ENCODE results near the gene RPS15. TPM values are rescaled to one million over a fixed set of nuclear protein-coding genes. Genes with fewer than 3 reads are reported as not detected.
A peak's percentile ranks its signal among the peaks of the same experiment; 100 is the strongest.

The RPS15 gene
- total RNA-seq, 1 experiment from 2014 or later, result 1,696 TPM

DNA sequence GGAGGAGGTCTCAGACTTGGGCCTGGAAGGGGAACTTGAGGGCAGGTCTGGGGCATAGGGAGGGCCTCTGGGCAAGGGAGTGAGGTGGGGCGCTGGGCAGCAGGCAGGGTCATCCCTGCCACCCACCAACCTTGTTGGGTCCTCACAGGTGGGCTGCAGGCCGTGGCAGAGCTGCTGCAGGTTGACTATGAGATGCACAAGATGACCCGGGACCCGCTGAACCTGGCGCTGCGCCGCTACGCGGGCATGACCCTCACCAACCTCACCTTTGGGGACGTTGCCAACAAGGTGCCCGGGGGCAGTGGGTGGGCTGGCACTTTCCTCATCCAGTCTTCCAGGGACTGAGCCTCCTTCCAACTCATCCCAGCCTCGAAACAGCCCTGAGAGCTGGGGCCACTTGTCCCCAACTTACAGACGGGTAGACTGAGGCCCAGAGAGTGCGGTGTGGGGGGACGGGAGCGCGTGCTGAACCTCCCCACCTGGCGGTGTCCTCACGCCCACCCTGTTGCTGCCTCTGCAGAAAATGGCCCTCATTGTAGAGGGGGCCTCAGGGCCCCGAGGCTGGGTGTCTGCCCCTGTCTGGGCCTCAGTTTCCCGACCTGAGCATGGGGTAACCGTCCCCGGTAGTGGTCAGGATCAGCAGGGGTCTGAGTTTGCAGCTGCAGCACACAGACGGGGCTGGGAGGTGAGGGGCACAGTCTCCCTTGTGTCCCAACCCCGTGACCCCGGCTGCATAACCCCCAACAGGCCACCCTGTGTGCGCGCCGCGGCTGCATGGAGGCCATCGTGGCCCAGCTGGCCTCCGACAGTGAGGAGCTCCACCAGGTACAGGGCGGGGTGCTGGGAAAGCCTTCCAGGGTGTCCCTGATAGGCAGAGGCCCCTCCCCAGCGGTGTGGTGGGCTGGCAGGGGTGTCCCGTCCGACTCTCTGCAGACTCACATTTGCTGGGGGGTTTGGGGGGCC, 22.1 kb downstream of the RPS15 start:
- POLR2A ChIA-PET (ENCODE audit: low non-redundant PET), result no interaction called here
- no TSS peak for BruUV-seq (replicated peaks)
- Histone ChIP-seq H3K27me3 (replicated peaks; ENCODE audit: insufficient read depth, low read depth, low read length, poor library complexity) (no peaks in the 10 kb centered on the region), H3K4me1 (ENCODE audit: insufficient read depth, low read length, poor library complexity, severe bottlenecking) (peaks cover 18% of the 10 kb centered on the region), H3K9me3 (ENCODE audit: low read depth, low read length, poor library complexity, severe bottlenecking) (no peaks in the 10 kb centered on the region), H3K4me3 (ENCODE audit: low read depth, low read length, poor library complexity, severe bottlenecking) (no peak overlapping the region), H3K36me3 (ENCODE audit: insufficient read depth, low read length, poor library complexity, severe bottlenecking) (no peaks in the 10 kb centered on the region), H3K27ac (ENCODE audit: low read depth, low read length, poor library complexity, severe bottlenecking) (no peak overlapping the region)
- intact Hi-C loops (cut with micrococcal nuclease; ENCODE audit: unreplicated experiment), result no loop called here
- no peak for DNase-seq (ENCODE audit: low spot score)
- TF ChIP-seq EZH2 (IDR thresholded peaks at IDR 0.05; ENCODE audit: borderline replicate concordance, low read depth, low read length, poor library complexity, severe bottlenecking) (no peak), CTCF (conservative IDR thresholded peaks at IDR 0.05; ENCODE audit: low read depth, low read length) (no peak)
- CTCF ChIA-PET, result no interaction called here

DNA sequence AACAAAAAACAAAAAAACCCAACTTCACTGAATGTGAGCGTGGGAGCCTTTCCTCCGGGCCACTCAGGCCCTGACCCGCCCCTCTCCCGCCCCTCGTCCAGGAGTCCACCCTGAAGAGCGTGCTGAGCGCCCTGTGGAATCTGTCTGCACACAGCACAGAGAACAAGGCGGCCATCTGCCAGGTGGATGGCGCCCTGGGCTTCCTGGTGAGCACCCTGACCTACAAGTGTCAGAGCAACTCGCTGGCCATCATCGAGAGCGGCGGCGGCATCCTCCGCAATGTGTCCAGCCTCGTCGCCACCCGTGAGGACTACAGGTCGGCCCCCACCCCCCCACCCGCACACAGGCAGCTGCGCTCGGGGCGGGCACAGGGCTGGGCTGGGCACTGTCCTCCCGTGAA, 23.7 kb downstream of the RPS15 start:
- peaks cover 12% of the 10 kb centered on the region for H3K27me3 ChIP-seq (replicated peaks; ENCODE audit: insufficient read depth, low read depth, low read length, poor library complexity)
- ChIA-PET CTCF (interaction anchor here (0.7 kb wide), 1 partner anchor 12 kb away, joined by 4 read pairs; no protein-coding TSS in a partner anchor), POLR2A (ENCODE audit: low non-redundant PET) (no interaction called here)
- no peak overlapping the region for H3K27ac ChIP-seq (ENCODE audit: low read depth, low read length, poor library complexity, severe bottlenecking)
- no peak for DNase-seq (ENCODE audit: low spot score)
- BruUV-seq (replicated peaks), result no TSS peak
- H3K4me1 ChIP-seq (ENCODE audit: insufficient read depth, low read length, poor library complexity, severe bottlenecking), result peaks cover 2% of the 10 kb centered on the region
- intact Hi-C loops (cut with micrococcal nuclease; ENCODE audit: unreplicated experiment), result no loop called here
- TF ChIP-seq EZH2 (IDR thresholded peaks at IDR 0.05; ENCODE audit: borderline replicate concordance, low read depth, low read length, poor library complexity, severe bottlenecking), result no peak
- no peak for TF ChIP-seq CTCF (conservative IDR thresholded peaks at IDR 0.05; ENCODE audit: low read depth, low read length)
- H3K4me3 ChIP-seq (ENCODE audit: low read depth, low read length, poor library complexity, severe bottlenecking), result no peak overlapping the region
- no peaks in the 10 kb centered on the region for H3K36me3 ChIP-seq (ENCODE audit: insufficient read depth, low read length, poor library complexity, severe bottlenecking)
- H3K9me3 ChIP-seq (ENCODE audit: low read depth, low read length, poor library complexity, severe bottlenecking), result no peaks in the 10 kb centered on the region

DNA sequence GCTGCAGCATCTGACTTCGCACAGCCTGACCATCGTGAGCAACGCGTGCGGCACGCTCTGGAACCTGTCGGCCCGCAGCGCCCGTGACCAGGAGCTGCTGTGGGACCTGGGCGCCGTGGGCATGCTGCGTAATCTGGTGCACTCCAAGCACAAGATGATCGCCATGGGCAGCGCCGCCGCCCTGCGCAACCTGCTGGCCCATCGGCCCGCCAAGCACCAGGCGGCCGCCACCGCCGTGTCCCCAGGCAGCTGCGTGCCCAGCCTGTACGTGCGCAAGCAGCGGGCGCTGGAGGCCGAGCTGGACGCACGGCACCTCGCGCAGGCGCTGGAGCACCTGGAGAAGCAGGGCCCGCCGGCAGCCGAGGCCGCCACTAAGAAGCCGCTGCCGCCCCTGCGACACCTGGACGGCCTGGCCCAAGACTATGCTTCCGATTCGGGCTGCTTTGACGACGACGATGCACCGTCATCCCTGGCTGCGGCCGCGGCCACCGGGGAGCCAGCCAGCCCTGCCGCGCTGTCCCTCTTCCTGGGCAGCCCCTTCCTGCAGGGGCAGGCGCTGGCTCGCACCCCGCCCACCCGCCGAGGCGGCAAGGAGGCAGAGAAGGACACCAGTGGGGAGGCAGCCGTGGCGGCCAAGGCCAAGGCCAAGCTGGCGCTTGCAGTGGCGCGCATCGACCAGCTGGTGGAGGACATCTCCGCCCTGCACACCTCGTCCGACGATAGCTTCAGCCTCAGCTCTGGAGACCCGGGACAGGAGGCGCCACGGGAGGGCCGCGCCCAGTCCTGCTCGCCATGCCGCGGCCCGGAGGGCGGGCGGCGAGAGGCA, 27.2 kb downstream of the RPS15 start:
- Histone ChIP-seq H3K27me3 (replicated peaks; ENCODE audit: insufficient read depth, low read depth, low read length, poor library complexity) (peaks cover 45% of the 10 kb centered on the region), H3K4me1 (ENCODE audit: insufficient read depth, low read length, poor library complexity, severe bottlenecking) (peaks cover 12% of the 10 kb centered on the region), H3K27ac (ENCODE audit: low read depth, low read length, poor library complexity, severe bottlenecking) (no peak overlapping the region), H3K4me3 (ENCODE audit: low read depth, low read length, poor library complexity, severe bottlenecking) (no peak overlapping the region), H3K9me3 (ENCODE audit: low read depth, low read length, poor library complexity, severe bottlenecking) (no peaks in the 10 kb centered on the region), H3K36me3 (ENCODE audit: insufficient read depth, low read length, poor library complexity, severe bottlenecking) (no peaks in the 10 kb centered on the region)
- no TSS peak for BruUV-seq (replicated peaks)
- intact Hi-C loops (cut with micrococcal nuclease; ENCODE audit: unreplicated experiment), result no loop called here
- peak; percentile 59 for DNase-seq (ENCODE audit: low spot score)
- ChIA-PET CTCF (interaction anchor here (1.4 kb wide), 1 partner anchor 361 kb away, joined by 4 read pairs; no protein-coding TSS in a partner anchor), POLR2A (ENCODE audit: low non-redundant PET) (no interaction called here)
- TF ChIP-seq CTCF (conservative IDR thresholded peaks at IDR 0.05; ENCODE audit: low read depth, low read length) (peak; percentile 42), EZH2 (IDR thresholded peaks at IDR 0.05; ENCODE audit: borderline replicate concordance, low read depth, low read length, poor library complexity, severe bottlenecking) (no peak)
